Muscle layer of colon (tissue), 2 donors: Measurements from ENCODE around the gene ADRA2C.

Experiments used
- H3K27ac ChIP-seq: one replicate; pipeline ENCODE4 v1.7.0; 2013; ENCODE audit warnings: low read depth, mild to moderate bottlenecking, low read length, moderate library complexity
- H3K27me3 ChIP-seq, 2 donors: one replicate each; pipeline ENCODE4 v1.7.0; 2013; ENCODE audit warnings: low read length in 2 of 2, mild to moderate bottlenecking in 2 of 2; ENCODE audit not compliant: insufficient read depth in 2 of 2, control insufficient read depth in 1 of 2
- H3K36me3 ChIP-seq: one replicate; pipeline ENCODE4 v1.7.0; 2013; ENCODE audit warnings: mild to moderate bottlenecking, low read length; ENCODE audit not compliant: insufficient read depth
- H3K4me1 ChIP-seq: one replicate; pipeline ENCODE4 v1.7.0; 2013; ENCODE audit warnings: mild to moderate bottlenecking, low read length; ENCODE audit not compliant: insufficient read depth
- H3K4me3 ChIP-seq, 2 donors: one replicate each; pipeline ENCODE4 v1.7.0; 2013; ENCODE audit warnings: low read length in 2 of 2, low read depth in 1 of 2, mild to moderate bottlenecking in 1 of 2, moderate library complexity in 1 of 2
- H3K9ac ChIP-seq: one replicate; pipeline ENCODE4 v1.7.0; 2013; ENCODE audit warnings: low read length
- H3K9me3 ChIP-seq: one replicate; pipeline ENCODE4 v1.7.0; 2013; ENCODE audit warnings: mild to moderate bottlenecking, low read length
- donor health status: abdominal sarcoma.
- donor health status: Adenocarcinoma of cecum.

The ADRA2C gene

DNA sequence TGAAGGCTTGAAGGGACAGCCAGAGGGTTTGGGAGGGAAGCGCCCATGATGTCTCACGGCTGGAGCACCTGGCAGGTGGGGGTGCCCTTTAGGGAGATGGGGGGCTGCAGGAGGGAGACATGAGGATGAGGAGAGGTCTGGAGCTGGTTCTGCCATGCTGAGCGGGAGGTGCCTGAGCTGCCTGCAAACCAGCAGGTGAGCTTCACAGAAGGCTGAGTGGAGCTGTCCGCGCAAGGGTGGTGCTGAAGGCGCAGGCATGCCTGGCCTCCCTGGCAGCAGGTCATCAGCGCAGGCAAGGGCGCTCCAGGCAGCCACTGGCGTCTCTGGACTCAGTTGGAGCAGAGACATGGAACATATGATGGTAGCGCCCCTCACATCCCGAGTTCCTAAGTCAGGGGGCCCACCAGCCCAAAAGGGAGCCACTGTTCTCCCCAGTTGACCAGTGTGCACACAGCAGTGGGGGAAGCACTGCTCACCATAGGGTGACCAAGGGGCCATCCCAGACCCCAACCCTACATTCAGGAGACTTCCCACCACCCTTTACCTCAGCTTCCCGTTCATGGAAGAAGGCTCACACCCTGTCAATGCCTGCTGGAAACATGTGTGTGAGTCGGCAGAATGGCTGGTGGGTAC lies 25.8 kb downstream of the ADRA2C start:
- H3K4me3 ChIP-seq = no peak overlapping the region
- no peak overlapping the region for H3K9ac ChIP-seq
- H3K27ac ChIP-seq = no peak overlapping the region
- H3K27me3 ChIP-seq = no peaks in the 10 kb centered on the region
- H3K9me3 ChIP-seq = peaks cover 6% of the 10 kb centered on the region
- no peaks in the 10 kb centered on the region for H3K36me3 ChIP-seq
- no peaks in the 10 kb centered on the region for H3K4me1 ChIP-seq

DNA sequence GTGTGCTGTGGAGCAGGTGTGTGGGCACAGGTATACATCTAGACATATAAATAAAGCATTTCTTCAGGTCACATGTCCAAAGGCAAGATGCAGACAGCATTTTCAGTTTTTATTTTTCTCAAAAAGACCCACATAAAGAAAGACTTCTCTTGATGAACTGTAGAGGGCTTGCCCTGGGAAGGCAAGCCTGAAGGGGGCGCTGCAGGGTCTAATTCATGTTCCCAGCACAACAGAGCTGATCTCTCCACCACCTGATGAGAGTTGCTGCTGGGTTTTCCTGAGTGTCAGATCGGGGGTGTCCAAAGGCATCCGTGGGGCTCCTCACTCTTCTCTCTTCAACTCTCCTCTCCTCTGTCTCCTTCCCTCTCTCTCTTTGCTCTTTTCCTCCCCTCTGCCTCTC lies 26.6 kb downstream of the ADRA2C start:
- Histone ChIP-seq H3K4me3 (no peak overlapping the region), H3K27me3 (no peaks in the 10 kb centered on the region), H3K9me3 (peaks cover 6% of the 10 kb centered on the region)

DNA sequence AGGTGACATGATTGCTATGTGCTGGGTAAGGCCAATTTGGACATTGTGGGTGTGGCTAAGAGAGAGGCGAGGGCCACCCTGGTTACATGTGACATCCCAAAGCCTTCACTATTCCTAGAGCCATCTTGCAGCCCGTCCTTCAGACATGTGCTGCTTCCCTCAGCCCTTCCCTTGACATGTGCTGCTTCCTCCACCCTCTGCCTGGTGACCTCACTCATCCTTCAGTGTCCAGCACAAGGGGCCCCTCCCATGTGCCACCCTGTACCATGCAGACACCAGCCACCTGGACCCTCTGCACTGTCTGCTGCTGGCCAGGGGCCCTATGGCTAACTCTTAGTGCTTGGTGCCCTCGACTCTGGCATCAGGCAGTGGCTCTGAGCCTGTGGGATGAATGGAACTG lies 27.4 kb downstream of the ADRA2C start:
- no peaks in the 10 kb centered on the region for H3K36me3 ChIP-seq
- no peak overlapping the region for H3K27ac ChIP-seq
- no peaks in the 10 kb centered on the region for H3K4me1 ChIP-seq
- H3K9ac ChIP-seq = no peak overlapping the region
- no peak overlapping the region for H3K4me3 ChIP-seq
- no peaks in the 10 kb centered on the region for H3K27me3 ChIP-seq
- peaks cover 6% of the 10 kb centered on the region for H3K9me3 ChIP-seq

More for the DNA sequence above, 26.6 kb downstream of the ADRA2C start:
- Histone ChIP-seq H3K4me1 (no peaks in the 10 kb centered on the region), H3K9ac (no peak overlapping the region), H3K27ac (no peak overlapping the region), H3K36me3 (no peaks in the 10 kb centered on the region)

DNA sequence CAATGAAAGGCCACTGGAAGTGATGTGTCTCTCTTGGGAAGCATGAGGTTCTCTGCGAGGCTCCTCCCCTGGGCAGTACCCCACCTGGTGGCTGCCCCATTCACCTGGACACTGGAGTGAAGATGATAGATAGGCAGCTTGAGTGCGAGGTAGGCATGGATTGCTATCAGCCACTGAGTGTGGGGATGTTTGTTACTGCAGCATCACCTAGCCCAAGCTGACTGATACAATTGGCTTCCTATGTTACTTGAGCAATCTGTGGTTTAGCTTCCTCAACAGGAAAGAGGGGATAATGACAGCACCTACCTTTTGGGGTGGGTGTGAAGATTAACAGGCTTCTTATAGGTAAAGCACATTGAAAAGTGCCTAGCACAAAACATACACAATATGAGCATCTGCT lies 30.8 kb downstream of the ADRA2C start:
- H3K27me3 ChIP-seq = peaks cover 0 to 3% of the 10 kb centered on the region in 2 donors
- no peak overlapping the region for H3K9ac ChIP-seq
- peaks cover 6% of the 10 kb centered on the region for H3K9me3 ChIP-seq
- no peak overlapping the region for H3K4me3 ChIP-seq
- H3K36me3 ChIP-seq = no peaks in the 10 kb centered on the region
- H3K27ac ChIP-seq = no peak overlapping the region
- H3K4me1 ChIP-seq = no peaks in the 10 kb centered on the region

DNA sequence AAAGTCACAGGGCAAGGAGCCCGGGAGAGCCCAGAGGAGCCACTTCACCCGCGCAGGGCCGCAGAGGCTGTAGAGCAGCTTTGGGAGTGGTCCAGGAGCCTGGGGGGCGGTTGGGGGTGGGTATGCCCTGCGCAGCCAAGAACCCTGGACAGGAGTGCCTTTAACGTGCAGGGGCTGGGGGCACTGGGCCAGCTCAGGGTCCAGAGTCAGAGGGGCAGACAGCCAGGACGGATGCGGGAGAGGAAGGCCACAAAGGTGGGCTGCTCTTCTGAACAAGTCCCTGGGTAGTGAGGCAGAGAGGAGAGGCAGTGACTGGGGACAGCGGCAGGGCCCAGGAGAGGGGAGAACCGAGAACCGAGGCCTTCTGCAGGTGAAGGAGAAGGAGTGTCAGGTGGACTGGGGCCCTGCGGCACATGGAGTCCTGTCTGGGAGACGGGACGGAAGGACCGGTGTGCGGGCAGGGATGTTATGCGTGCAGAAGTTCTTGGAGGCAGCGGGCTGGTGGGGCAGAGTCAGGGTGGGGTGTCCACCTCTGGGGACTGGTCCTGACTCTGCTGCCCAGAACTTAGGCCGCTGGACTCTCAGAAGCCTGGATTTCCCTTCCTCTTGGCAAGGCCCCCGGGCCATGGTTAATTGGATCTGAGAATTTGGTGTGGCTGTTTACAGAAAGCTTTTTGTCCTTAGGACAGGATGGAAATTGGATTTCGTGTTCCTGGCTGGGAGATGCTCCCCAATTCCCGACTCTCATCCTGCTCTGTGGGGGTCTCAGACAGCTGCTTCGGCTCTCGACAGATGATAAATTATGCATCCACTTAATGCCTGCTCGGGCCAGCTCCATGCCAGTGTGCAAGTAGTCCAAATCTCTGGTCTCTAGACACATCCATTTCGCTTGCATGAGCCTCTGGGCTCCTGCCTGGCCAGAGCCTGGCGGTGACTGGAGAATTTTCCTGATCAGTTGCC lies 31.9 kb downstream of the ADRA2C start:
- H3K27me3 ChIP-seq = peaks cover 0 to 6% of the 10 kb centered on the region in 2 donors
- H3K4me3 ChIP-seq = no peak overlapping the region
- no peaks in the 10 kb centered on the region for H3K4me1 ChIP-seq
- no peaks in the 10 kb centered on the region for H3K36me3 ChIP-seq
- H3K9me3 ChIP-seq = peaks cover 6% of the 10 kb centered on the region
- H3K9ac ChIP-seq = no peak overlapping the region
- H3K27ac ChIP-seq = no peak overlapping the region

DNA sequence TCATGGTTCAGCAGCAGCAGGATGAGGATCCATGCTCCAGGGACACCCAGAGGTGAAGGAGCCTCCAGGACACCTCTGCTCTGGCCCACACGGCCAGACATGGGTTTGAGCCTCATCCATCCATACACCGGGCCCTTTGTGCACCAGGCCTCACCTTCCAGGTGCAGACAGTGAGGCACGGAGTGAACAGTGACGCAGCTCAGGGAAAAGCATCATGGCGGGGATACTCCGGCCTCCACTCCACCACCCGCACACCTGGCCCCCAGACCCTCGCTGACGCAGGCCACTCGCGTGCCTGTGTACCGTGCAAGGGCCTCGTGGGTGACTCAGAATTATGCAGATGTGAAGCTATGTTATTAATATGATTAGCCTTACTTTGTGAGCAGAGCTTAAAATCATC lies 33.3 kb downstream of the ADRA2C start:
- Histone ChIP-seq H3K27ac (no peak overlapping the region), H3K36me3 (no peaks in the 10 kb centered on the region), H3K4me3 (no peak overlapping the region), H3K27me3 (peaks cover 0 to 11% of the 10 kb centered on the region in 2 donors), H3K4me1 (no peaks in the 10 kb centered on the region), H3K9ac (no peak overlapping the region), H3K9me3 (peaks cover 6% of the 10 kb centered on the region)

DNA sequence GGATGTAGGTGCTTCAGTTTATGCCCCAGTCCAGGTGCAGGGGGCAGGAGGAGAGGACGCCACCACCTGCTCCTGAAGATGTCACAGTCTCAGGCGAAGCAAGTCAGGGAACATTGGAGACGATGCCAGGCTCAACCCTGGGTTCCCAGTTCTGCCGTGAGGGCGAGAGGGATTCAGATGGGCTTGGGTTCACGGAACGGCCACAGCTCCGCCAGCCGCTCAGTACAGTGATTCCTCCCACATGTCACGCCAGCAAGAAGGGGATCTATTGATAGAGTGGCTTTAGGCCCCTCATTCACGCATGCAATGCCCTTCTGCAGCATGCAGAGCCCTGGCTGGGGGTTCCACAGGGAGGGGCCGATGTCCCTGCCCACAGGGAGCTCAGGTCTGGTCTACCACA lies 34.2 kb downstream of the ADRA2C start:
- Histone ChIP-seq H3K27me3 (peaks cover 0 to 11% of the 10 kb centered on the region in 2 donors), H3K9ac (no peak overlapping the region), H3K27ac (no peak overlapping the region)

DNA sequence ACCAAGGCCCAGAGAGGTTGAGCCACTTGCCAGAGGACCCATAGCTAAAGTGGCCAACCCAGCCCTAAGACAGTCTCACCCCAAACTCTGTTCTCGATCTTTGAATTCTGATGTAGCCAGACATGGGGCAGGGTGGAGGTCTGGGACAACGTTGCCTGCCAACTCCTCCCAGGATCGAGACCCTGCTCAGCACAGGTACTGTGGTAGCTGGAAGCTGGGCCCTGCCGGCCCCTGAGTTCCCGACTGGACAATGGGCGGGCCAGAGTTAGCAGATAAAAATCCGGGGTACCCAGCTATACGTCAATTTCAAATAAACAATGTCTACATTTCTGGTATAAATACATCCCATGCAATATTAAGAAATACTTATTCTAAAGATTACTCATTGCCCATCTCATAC lies 35.3 kb downstream of the ADRA2C start:
- Histone ChIP-seq H3K9ac (no peak overlapping the region), H3K27ac (no peak overlapping the region), H3K9me3 (no peaks in the 10 kb centered on the region), H3K4me1 (no peaks in the 10 kb centered on the region), H3K27me3 (peaks cover 0 to 11% of the 10 kb centered on the region in 2 donors), H3K36me3 (no peaks in the 10 kb centered on the region), H3K4me3 (no peak overlapping the region)

More for the DNA sequence above, 34.2 kb downstream of the ADRA2C start:
- H3K4me1 ChIP-seq = no peaks in the 10 kb centered on the region
- H3K4me3 ChIP-seq = no peak overlapping the region
- no peaks in the 10 kb centered on the region for H3K36me3 ChIP-seq
- H3K9me3 ChIP-seq = peaks cover 5% of the 10 kb centered on the region

DNA sequence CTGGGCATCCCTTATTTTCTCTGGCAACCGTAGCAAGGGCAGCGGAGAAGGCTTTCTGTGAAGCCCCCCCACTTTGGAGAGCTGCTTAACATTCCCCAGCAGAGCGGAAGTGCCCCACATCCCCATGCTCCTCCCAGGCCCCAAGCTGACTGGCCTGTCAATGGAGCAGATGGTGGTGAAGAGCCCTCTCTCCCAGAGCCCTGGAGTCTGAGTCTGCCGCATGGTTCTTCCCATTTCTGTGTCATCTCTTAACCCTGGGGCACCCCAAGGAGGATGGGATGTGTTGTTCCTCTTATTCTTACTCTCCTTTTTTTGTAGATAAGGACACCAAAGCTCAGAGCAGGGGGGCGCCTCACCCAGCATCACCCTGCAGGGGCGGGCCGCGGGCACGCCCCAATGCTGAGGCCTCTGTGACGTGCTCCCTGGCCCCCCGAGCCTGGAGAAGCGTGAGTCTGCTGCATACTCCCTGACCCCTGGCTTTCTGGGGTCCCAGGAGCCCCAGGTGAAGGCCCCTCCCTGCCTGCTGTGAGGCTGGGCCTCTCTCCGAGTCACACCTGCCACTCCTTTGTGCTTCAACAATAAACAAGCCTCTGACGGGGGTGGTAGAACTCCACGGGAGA lies 35.9 kb downstream of the ADRA2C start:
- Histone ChIP-seq H3K4me3 (no peak overlapping the region), H3K27me3 (peaks cover 0 to 11% of the 10 kb centered on the region in 2 donors), H3K27ac (no peak overlapping the region), H3K9ac (no peak overlapping the region), H3K36me3 (no peaks in the 10 kb centered on the region), H3K4me1 (no peaks in the 10 kb centered on the region), H3K9me3 (no peaks in the 10 kb centered on the region)

DNA sequence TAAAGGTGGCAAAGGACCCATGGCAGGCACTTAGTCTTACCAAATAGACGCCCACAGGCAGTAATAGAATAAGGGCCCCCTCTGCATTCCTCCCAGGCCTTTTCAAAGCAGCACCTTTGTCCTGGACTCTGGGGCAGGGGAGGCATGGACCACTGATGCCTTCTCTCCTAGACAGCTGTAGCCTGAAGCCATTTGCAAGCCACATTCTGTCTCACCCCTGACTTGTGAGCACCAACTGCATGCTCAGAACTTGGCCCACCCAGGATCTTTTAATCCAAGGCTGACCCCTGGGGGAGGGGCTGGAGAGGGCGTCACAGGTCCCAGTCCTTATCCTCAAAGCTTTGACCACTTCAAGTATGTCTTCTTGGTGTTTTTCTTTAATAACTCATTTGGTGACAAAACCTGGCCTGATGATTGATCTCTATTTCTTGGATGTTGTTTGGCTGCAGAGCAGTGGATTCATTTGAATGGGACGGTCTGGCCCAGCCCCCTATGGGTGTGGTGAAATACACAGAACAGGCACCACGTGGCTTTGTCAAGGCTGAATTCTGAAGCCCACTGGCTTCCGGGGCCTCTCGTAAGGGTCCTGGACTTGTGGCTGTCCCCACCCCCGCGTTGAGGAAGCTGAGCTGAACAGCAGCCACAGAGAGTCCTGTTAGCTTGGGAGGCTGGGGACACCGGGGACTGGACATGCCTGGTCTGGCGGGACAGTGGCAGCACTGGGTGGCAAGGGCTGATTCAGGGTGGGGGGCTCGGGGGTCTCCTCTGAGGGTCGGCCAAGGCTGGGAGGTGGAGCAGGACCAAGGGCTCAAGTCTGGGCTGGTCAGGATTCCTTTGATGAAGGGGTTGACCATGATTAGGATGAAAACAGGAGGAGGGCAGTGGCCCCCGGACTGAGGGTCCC lies 36.6 kb downstream of the ADRA2C start:
- Histone ChIP-seq H3K27me3 (peaks cover 2 to 11% of the 10 kb centered on the region in 2 donors), H3K27ac (no peak overlapping the region), H3K36me3 (no peaks in the 10 kb centered on the region), H3K9ac (no peak overlapping the region), H3K4me1 (no peaks in the 10 kb centered on the region), H3K9me3 (no peaks in the 10 kb centered on the region), H3K4me3 (no peak overlapping the region)

DNA sequence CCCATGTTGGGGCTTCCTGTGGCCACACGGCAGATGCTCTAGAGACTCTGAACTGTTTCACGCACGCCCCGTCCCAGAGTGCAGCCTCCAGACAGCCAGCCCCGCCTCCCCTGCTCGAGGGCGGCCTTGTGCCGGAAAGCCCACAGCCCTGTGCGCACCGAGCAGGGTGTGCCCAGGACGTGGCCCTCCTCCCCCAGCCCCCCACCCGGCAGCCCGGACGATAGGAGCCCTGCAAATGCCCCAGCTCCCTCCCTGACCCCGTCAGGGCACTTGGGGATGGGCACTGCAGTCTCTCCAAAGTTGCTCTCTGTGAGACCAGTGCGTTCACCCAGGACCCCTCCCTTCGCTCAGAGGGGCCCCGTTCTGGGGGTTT lies 37.3 kb downstream of the ADRA2C start:
- Histone ChIP-seq H3K27ac (no peak overlapping the region), H3K27me3 (peaks cover 4 to 11% of the 10 kb centered on the region in 2 donors), H3K4me1 (no peaks in the 10 kb centered on the region)

More for the DNA sequence above, 37.3 kb downstream of the ADRA2C start:
- Histone ChIP-seq H3K36me3 (no peaks in the 10 kb centered on the region), H3K4me3 (no peak overlapping the region), H3K9ac (no peak overlapping the region), H3K9me3 (no peaks in the 10 kb centered on the region)
